ENCODE data around the gene HERC6.

DNA sequence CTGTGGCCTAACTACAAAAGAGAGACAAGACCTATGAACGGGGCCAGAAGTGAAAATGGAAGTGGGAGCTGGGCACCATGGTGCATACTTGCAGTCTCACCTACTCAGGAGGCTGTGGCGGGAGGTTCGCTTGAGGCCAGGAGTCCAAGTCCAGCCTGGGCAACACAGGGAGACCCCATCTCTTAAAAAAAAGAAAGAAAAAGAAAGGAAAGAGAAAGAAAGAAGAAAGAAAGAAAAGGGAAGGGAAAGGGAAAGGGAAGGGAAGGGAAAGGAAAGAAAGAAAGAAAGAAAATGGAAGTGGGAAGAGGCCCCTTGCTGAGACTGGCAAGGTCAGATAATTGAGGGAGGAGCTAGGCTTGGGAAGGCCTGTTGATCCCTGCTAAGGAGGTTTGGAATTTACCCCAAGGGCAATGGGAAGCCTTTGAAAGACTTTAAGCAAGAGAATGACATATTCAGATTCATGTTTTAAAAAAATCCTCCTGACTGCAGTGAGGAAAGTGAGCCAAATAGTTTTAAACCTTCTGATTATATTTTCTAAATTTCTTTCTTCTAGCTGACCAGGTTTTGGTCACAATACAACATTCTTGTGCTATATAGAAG is 60.6 kb downstream of the HERC6 start:
- no peak for TF ChIP-seq POLR2A (IDR thresholded peaks at IDR 0.05)
- TF ChIP-seq, protein P1, sequence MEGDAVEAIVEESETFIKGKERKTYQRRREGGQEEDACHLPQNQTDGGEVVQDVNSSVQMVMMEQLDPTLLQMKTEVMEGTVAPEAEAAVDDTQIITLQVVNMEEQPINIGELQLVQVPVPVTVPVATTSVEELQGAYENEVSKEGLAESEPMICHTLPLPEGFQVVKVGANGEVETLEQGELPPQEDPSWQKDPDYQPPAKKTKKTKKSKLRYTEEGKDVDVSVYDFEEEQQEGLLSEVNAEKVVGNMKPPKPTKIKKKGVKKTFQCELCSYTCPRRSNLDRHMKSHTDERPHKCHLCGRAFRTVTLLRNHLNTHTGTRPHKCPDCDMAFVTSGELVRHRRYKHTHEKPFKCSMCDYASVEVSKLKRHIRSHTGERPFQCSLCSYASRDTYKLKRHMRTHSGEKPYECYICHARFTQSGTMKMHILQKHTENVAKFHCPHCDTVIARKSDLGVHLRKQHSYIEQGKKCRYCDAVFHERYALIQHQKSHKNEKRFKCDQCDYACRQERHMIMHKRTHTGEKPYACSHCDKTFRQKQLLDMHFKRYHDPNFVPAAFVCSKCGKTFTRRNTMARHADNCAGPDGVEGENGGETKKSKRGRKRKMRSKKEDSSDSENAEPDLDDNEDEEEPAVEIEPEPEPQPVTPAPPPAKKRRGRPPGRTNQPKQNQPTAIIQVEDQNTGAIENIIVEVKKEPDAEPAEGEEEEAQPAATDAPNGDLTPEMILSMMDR (IDR thresholded peaks at IDR 0.05) = no peak

Measured in testis (tissue), 2 donors.